ENCODE results near the gene ARL4A. TPM values are rescaled to one million over a fixed set of nuclear protein-coding genes. Genes with fewer than 3 reads are reported as not detected.
A peak's percentile ranks its signal among the peaks of the same experiment; 100 is the strongest.

The ARL4A gene
- total and polyA plus RNA-seq, 9 of the 15 experiments (the other 6 are each of a cell fraction or from before 2014, with no cell fraction given): 118 to 688 (median 172) TPM

DNA sequence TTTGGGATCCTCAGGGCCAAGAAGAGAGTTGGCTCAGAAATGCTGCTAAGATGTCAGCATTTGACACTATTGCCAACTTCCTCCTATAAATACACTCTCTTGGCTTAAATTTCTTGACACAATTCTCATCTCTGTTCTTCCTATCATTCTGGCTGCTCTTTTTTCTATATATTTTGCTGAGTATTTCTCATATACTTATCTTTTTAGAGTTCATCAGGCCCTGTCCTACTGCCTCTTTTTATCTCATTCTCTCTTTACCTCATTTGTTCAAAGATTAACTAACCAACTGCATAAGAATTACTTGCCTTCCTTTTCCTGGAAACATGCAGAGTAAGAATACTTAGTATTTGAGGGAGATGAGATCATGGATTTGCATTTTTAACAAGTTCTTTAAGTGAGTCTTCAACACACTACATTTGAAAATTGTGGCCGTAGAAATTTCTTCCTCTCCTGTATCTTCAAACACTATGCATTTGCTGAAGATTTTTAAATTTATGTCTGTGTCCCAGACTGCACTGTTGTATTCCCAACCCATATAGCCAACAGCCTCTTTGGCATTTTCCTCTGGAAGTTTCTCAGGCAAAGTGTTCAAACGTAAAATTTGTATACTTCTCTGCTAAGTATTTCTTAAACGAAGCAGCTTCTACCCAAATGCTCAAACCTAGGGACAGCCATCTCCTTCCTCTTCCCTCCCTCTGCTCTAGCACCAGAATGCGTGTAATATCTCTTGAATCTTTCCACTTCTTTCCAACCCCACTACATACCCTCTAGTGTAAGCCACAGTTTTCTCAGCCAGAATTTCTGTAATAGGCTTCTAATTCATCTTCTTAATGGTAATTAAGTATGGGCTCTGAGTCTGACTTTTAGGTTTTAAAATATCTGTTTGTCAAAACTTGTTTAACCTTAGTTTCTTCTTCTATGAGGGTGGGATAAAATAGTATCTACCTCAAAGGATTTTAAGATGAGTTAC lies 35.5 kb downstream of the ARL4A start (continued):
- 0 out of 2 replicates have a peak, but pooled peaks have one; percentile 23 for TF ChIP-seq CREB1 (IDR thresholded peaks at IDR 0.05)
- no peak for TF ChIP-seq CREB1 (CRISPR knock-in tag; IDR thresholded peaks at IDR 0.05)
- TF ChIP-seq MAFF (IDR thresholded peaks at IDR 0.05; ENCODE audit: low read length): peak; percentile 62; the same call in 1 of the 2 replicates
- peak; percentile 93 for TF ChIP-seq JUND (IDR thresholded peaks at IDR 0.05; ENCODE audit: borderline replicate concordance, low read depth, low read length)
- TF ChIP-seq JUND (tag; IDR thresholded peaks at IDR 0.05; ENCODE audit: borderline replicate concordance, low read depth, low read length): peak; percentile 95; the same call in 2 of the 3 replicates
- TF ChIP-seq ZHX1 (conservative IDR thresholded peaks at IDR 0.05; ENCODE audit: low read length): no peak
- peak; percentile 80 for TF ChIP-seq POLR2H (tag; IDR thresholded peaks at IDR 0.05; ENCODE audit: low read depth)
- peak in 1 of 2 experiments; percentile 84; a peak in 2 of 4 replicates for TF ChIP-seq TBL1XR1 (IDR thresholded peaks at IDR 0.05; ENCODE audit: low read length in 2 of 2)
- TF ChIP-seq MTA1 (IDR thresholded peaks at IDR 0.05; ENCODE audit: borderline replicate concordance): 0 out of 2 replicates have a peak, but pooled peaks have one; percentile 11
- TF ChIP-seq NCOA6 (IDR thresholded peaks at IDR 0.05): 0 out of 2 replicates have a peak, but pooled peaks have one; percentile 45
- TF ChIP-seq NCOA2 (IDR thresholded peaks at IDR 0.05; ENCODE audit: partially characterized antibody in 2 of 2): peak; percentile 52 to 71
- TF ChIP-seq SMARCE1 (IDR thresholded peaks at IDR 0.05): 0 out of 2 replicates have a peak, but pooled peaks have one; percentile 67
- TF ChIP-seq SMARCA4 (IDR thresholded peaks at IDR 0.05): peak; percentile 91
- TF ChIP-seq NFIC (IDR thresholded peaks at IDR 0.05): peak; percentile 41
- TF ChIP-seq ZNF239 (CRISPR knock-in tag; IDR thresholded peaks at IDR 0.05): 0 out of 2 replicates have a peak, but pooled peaks have one; percentile 19
- TF ChIP-seq ZNF316 (IDR thresholded peaks at IDR 0.05): peak; percentile 86
- no peak for TF ChIP-seq SP2 (IDR thresholded peaks at IDR 0.05; ENCODE audit: extremely low read depth, low read depth, low read length, poor library complexity, severe bottlenecking)
- TF ChIP-seq BRD9 (IDR thresholded peaks at IDR 0.05; ENCODE audit: low read depth, partially characterized antibody): peak; percentile 48
- peak; percentile 24 to 57; a peak in 2 of 4 replicates for TF ChIP-seq ARNT (IDR thresholded peaks at IDR 0.05)
- peak; percentile 67 to 68 for TF ChIP-seq AFF1 (IDR thresholded peaks at IDR 0.05; ENCODE audit: low read depth in 1 of 2, partially characterized antibody in 2 of 2)
